Muscle of arm (tissue), 14 donors: ENCODE measurements around the gene SLC6A17. TPM values are rescaled to one million over a fixed set of nuclear protein-coding genes. Genes with fewer than 3 reads are reported as not detected.
A peak's percentile ranks its signal among the peaks of the same experiment; 100 is the strongest.

Source experiments
- DNase-seq: peaks from one replicate; pipeline ENCODE4 v3.0.0-alpha.2; 2013
- long read RNA-seq, 11 donors: transcript quantifications; one replicate each; lab custom pipeline, GENCODE V29; 2026
- polyA plus RNA-seq, 12 donors: library from polyadenylated mRNA; unstranded; fragments of 120-200 nt; gene quantifications; one replicate each; pipeline ENCODE4 v1.2.1, GENCODE V29; 2013; ENCODE audit not compliant: insufficient read length in 12 of 12

The SLC6A17 gene
- 1 to 10 TPM in 1 of 12 donors, under 1 TPM in 9, not detected in 2; 0.32 to 2.2 (median 0.45) TPM for polyA plus RNA-seq
- long read RNA-seq, donor 1 = 0 reads
- long read RNA-seq, donor 2 = 0 reads
- long read RNA-seq, donor 3 = 0 reads
- long read RNA-seq, donor 4 = 0 reads
- long read RNA-seq, donor 5 = 0 reads
- long read RNA-seq, donor 6 = 0 reads
- long read RNA-seq, donor 7 = 0 reads
- long read RNA-seq, donor 8 = 0 reads
- long read RNA-seq, donor 9, full-length matches to known transcripts = 1 of 1 reads
- long read RNA-seq, donor 9, partial matches to known transcripts = 0 of 1 reads
- long read RNA-seq, donor 9, other reads (novel, unspliced or antisense) = 0 of 1 reads
- long read RNA-seq, donor 10 = 0 reads
- long read RNA-seq, donor 11 = 0 reads

DNA sequence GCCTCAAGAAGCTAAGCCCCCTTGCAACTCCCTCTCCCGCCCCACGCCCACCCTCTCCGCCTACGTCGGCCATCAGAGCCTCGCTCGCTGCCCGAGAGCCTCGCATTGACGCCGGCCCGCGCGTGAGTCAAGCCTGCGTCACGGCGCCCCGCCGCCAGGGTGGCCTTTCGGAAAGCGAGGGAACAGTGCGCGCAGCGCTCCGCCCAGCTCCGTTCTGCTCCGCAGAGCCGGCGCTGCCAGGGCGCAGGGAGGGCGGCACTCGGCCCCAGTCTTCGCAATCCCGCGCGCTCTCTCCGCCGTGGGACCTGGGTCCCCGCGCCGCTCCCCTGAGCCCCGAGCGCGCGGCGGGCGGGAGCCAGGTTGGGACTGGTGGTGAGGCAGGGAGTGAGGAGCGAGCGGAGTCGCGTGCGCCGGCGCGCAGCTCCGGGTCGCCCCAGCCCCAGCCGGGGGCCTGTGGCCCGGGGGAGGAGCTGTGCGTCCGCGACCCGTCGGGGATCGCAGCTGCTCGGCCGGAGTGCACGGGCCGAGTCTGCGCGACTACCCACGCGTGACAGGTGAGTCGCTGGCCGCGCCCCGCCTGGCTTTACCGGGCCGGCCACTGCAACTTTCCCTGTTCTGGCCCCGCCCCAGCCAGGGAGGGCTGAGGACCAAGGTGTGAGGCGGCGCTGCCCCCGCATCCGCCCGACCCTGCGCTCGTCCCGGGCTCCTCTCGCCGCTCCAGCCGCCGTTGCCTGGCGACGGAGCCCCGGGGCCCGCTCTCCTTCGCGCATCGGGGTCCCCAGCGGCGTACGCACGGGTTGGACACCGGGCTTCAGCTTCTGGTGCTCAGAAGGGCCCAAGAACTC, at the start of gene SLC6A17:
TSS of gene SLC6A17 (plus strand) at position 165 of the 845 bp plus-strand sequence. CDS start 16,436 bp downstream, outside the sequence.
- no peak for DNase-seq

- DNase-seq = no peak
Measured at GRCh38 chr1:110102081-110102480, 48.2 kb upstream of the SLC6A17 start.

GRCh38 chr1:110106013-110106941, 44.0 kb upstream of the SLC6A17 start:
- DNase-seq = peak; percentile 64

GRCh38 chr1:110107867-110108469, 42.3 kb upstream of the SLC6A17 start:
- DNase-seq = no peak

- no peak for DNase-seq
Measured at GRCh38 chr1:110111081-110111480, 39.2 kb upstream of the SLC6A17 start.

DNA sequence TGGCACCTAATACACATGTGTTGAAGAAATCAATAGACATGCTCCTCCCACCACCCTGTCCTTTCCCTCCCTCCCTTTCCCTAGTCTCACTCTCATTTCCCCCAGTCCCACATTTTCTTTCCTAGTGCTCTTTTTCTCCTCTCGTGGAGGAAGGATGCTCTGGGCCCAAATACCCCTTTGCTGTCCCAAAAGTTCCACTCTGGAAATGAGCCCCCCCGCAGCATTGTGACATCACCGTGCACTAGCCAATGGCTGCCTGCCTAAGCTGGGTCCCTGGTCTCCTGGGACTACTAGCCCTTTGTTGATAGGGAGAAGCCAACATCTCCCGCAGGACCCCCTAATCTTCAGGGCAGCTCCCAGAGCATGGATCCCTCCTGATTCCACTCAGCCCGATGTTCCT, 38.2 kb upstream of the SLC6A17 start, which contains the start of gene UBL4B:
TSS of gene UBL4B (plus strand) at position 301 of the 400 bp plus-strand sequence. CDS start at position 393, 92 bp downstream.
- no peak for DNase-seq

GRCh38 chr1:110112656-110113055, 37.6 kb upstream of the SLC6A17 start:
- no peak for DNase-seq

DNA sequence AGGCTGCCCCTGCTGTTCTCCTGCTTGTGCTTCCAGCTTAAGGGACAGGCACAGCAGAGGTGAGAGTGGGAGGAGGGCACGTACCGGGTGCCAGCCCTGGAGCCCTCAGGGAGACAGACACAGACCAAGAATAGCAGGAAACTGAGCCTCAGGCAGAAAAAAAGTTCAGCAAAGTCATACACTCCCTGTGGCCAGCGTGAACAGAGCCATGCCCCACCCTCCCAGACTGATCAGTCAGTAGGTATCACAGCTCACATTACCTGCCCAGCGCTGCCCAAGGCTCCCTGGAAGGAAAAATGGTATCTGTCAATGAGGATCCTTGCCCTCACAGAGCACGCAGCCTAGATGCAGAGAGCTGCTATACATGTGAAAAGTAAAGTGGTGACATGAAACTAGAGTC, 36.7 kb upstream of the SLC6A17 start:
- no peak for DNase-seq

DNA sequence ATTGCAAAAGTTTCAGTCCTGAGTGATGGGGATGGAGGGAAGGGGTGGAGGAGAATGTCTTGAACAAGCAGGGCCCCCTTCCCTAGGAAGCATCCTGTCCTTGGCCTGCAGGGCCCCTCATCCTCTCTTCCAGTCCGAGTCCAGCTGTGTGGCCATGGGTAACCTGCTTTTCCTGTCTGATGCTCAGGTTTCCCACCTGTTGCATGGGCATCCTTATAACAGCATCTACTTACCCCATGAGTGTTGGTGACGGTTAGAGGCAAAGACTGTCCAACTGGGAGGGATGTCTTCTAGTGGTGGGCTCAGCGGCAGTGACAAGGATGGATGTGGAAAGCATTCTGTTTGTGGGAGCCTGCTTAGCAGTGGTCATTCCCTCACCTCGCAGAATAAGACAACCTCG, 36.1 kb upstream of the SLC6A17 start:
- no peak for DNase-seq

DNA sequence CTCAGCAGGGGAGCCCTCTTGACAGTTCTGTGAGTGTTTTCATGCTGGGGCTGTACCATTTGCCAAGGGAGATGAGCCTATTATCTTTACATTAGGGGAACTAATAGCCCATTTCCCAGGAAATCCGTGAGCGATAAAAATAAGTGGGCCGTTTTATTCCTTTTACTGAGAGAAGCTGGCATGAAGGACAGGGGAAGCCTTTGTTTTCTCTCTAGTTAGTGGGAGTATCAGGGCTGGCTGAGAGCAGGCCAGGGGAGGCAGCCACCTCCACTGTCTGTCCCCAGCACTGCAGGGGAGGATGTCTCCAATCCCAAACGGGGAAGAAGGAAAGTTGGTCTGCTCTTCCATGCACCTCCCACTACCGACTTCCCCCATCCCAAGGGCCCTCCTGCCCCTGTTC, 35.5 kb upstream of the SLC6A17 start:
- no peak for DNase-seq

- no peak for DNase-seq
Measured at GRCh38 chr1:110118636-110119396, 31.5 kb upstream of the SLC6A17 start.

DNA sequence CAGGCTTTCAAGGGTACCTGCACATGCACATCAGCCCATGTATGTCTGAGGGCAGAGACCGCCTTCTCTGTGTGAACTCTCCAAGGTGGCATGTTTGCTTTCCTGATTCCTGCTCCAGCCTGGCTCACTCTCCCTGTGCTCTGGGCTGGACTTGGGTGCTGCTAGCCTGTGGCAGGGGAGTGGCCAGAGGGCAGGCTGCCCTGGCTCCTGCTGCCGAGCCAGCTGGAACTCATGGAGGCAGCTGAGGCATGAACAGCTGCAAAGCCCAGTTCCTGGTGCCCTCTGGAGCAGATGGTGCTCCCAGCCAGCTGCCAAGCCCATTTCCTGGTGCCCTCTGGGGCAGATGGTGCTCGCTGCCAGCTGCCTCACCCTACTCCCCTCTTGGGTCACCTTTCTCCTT, 30.5 kb upstream of the SLC6A17 start:
- DNase-seq = no peak

DNA sequence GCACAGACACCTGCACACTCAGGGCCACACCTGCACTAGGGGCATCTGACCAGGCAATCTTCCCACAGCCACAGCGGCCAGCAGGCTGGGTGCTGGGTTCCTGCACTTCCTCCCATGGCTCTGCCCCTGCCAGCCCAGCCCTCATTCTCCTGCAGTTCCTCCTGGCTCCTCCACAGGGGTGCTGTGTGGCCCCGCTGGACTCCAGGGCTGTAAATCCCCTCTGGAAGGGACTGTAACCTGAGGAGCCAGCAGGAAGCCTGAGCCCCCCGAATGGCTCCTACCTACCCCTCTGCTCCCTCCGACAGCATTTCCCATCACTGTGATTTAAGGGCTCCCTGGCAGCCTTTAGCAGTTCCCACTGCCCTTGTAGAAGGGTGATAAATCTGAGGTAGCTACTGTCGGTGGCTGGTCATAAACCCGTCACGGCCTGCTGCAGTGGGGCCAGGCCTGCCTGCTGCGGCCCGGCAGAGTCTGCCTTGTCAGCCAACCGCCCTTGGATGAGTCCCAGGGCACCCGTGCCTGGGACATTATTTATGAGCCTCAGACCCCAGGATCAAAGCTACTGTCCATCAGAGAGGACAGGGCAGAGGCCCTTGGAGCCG, 29.2 kb upstream of the SLC6A17 start:
- no peak for DNase-seq

- DNase-seq = no peak
Measured at GRCh38 chr1:110123224-110123623, 27.1 kb upstream of the SLC6A17 start.

DNA sequence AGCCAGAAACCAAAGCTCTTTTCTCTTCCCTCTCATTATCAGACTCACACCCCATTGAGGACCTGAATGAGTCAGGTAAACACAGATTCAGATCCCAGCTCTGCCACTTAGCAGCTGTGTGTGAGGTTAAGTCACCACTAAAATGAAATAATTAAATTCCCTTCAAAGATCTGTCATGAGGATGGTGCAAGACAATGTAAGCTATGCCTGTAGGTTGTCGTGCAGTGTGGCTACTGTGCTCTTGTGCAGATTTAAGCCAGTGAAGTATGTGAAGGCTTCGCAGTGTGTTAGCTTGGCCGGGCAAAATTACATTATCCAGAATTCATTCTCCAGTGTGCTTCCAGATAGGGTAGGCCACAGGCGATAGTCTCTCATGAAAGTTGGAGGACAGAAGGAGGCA, 24.5 kb upstream of the SLC6A17 start:
- DNase-seq = no peak

- DNase-seq = no peak
Measured at GRCh38 chr1:110130113-110130591, 20.1 kb upstream of the SLC6A17 start.

DNA sequence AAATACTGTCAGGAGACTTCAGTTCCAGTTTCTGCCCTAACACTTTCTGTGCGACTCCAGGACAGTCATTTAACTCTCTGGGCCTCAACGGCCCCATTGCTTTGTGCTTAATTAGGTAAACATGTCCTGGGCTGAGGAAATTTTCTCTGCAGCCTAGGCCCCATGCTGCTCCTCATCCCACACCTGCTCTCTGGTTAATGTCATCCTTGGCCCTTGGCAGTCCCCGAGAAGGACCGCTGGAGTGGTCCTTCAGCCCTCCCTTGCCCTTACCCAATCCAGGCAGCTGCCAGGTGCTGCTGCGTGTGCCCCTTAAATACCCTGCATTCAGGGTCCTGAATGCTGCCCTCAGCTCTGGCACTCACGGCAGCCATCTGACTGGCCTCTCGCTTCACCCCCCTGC, 19.3 kb upstream of the SLC6A17 start:
- DNase-seq = no peak

DNA sequence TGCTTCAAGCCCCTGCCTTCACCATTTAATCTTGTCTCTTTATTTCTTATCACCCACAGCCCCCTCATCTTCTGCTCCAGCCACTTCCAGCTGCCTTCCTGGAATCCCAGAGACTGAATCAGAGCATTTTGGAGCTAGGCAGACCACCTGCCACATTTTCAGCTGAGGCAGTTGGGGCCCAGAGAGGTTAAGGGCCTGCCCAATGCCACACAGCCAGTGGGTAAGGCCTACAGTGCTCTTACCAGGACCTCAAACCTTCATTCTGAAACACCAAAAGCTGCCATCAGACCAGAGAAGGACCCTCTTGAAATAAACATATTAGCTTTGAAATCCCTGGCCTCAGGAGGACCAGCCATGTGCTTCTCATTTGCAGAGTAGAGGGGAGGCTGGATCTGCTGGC, 17.6 kb upstream of the SLC6A17 start:
- DNase-seq = no peak

DNA sequence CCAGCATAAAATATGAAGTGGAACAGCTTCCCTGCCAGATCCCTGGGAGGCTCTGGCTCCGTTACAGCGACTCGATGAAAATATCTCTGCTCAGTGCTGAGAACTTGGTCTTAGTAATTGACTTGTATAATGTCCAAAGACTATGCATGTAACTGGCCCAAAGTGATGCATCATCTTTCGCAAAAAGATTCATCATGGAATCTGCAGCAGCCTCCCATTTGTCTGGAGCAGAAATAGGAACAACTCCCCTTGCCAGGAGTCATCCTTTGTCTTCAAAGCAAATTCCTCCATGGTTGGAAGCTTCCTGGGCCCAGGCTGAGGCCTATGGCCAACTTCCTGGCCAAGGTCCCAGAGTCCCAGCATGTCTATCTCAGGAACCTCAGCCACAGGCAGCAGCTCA, 16.9 kb upstream of the SLC6A17 start:
- no peak for DNase-seq

DNA sequence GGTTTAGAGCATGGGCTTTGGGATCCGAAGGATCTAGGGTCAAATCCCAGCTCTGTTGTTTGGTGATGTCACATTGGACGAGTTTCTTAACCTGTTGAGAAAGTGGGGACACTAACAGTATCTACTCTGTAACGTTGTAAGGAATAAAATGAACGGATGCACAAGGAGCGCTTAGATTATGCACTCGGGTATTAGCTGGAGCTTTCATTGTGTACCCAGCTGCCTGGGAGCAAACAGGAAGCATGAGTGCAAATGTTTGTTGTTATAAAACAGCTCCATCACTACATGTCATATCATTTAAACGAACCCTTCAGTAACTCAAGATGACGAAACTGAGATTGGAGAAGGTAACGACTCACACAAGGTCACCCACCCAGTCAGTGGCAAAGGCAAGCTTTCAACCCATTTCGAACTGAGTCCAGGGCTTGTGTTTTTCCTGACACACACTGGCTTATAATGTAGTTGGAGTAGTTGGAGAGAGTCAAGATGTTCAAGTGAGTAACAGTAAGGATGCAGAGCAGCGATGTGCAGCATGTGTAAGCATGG, 16.2 kb upstream of the SLC6A17 start:
- DNase-seq = no peak
